Pons (tissue), 1 donor: ENCODE results near the gene DDX3Y.

Experiments
- DNase-seq: peaks from one replicate; pipeline ENCODE4 v3.0.0-alpha.2; 2016; ENCODE audit warnings: low spot score

The DDX3Y gene

DNA sequence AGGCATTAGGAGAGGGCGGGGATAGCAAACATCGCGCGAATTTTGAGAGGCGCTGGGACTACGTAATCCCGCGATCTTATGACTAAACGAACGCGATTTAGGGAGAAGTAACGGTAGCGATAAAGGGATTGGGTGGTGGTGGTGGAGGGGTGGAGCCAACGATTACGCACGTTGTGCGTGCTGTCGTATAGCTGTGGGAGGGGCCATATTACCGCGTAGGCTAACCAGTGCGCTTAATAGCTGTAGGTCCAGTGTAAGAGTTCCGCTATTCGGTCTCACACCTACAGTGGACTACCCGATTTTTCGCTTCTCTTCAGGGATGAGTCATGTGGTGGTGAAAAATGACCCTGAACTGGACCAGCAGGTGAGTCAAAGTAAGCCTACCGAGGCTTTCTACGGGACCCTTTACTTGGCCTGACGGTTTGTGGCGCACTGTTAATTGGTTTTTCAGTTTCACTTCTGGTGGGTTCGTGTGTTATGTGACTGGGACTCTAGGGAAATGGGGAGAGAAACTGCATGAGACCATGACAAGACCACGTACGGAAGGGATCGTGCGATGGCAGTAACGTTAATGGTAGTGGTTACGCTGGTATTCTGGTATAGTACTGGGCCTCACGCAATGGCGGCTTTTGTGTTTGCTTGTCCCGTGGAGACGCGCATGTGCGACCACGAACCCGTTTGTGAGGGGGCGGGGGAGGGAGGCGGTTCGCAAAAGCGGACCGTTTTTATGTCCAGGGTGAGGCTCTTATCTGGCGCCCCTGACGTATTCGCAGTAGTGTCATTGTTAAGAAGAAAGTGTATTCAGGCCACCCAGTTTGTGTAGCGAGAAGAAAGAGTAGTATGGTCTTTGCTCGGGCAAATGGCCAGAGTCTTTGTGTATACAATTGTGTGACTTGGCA is at the start of gene DDX3Y:
DDX3Y (plus strand) TSS at position 251 of the 899 bp plus-strand sequence; CDS start at position 320, 69 bp downstream.
- DNase-seq = peak; percentile 93

DNA sequence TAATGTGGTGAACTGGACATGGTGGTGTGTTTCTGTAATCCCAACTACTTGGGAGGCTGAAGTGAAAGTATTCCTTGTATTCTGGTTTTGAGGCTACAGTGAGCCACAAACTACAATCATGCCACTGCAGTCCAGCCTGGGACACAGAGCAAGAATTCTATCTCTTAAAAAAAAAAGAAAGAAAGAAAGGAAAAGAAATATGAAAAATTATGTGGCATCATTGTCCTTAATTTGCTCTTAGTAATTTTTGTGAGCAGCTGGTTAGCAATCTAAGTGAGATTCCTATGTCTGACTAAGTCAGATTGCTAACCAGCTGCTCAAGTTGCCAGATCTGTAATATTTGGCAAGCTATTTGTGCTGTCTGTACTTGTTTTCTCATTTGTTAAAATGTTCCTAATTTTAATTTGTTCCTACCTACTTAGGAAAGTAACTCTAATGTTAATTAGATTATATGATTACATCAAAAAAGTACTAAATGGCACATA is 48.8 kb upstream of the DDX3Y start:
- DNase-seq = no peak

DNA sequence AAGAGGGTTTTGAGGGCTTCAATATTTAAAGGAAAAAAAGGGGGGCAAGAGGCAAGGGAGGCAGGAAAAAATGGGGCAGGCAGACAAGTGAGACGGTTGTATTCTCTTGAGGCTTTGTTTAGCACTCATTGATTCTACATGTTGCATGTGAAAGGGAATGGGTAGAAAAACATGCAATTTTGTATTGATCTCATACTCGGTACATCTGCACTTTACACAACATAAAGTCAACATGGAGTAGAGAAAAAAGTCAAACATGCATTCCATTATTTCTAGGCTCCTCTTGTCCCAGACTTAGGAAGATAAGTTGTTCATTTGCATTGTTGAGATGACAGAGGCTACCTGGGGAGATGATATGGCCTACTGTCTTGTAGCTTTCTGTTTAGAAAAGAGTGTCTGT is 36.7 kb upstream of the DDX3Y start:
- DNase-seq = no peak

DNA sequence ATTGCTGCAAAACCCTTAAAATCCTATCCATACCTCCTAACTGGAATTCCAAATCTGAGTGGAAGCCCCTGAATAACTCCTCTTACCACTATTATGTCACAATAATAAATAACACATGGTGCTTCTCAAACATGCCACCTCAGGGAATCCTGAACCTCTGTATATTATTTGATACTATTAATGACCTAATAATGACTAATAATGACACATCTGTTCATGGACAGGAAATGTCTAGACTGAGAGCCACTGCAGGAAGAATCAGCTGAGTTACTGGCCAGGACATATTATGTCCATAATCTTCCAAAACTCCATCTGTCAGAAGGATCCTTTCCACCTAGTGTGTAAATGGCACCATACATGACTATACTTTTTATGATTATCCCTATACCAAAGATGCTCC is 7.7 kb upstream of the DDX3Y start:
- no peak for DNase-seq

DNA sequence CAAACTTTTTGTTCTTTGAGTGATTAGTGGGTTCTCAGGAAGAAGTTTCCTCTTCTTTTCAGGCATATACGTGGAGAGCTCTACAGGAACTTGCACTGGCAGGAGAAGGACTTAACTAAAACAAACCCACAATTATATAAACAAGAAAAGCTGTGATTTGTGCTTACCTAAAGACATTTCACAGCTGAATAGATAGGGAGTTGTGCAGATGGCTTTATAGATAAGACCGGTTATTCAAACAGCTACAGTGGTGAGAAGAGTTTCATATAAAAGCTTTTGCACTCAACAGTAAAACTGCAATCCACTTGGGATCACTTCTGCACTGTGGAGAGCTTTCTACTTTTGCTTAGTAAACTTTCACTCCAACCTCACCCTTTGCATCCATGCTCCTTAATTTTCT is 6.1 kb upstream of the DDX3Y start:
- DNase-seq = no peak

DNA sequence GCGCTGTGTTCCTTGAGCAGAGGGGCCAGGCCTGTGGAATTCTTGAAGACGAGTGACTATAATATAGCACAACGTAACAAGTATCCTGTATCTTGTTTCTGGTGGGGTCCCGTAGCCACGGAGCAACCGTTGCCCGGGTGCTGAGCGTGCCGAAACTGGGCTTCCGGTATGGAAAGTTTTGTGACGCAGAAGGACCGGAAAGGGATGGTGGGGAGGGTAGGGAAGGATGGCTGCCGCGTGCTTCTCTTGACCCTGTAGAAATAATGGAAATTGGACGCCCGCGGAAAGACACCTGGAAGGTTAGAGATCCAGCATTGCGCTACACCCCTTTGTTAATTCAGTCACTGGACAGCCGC is 827 bp downstream of the DDX3Y start:
- no peak for DNase-seq

DNA sequence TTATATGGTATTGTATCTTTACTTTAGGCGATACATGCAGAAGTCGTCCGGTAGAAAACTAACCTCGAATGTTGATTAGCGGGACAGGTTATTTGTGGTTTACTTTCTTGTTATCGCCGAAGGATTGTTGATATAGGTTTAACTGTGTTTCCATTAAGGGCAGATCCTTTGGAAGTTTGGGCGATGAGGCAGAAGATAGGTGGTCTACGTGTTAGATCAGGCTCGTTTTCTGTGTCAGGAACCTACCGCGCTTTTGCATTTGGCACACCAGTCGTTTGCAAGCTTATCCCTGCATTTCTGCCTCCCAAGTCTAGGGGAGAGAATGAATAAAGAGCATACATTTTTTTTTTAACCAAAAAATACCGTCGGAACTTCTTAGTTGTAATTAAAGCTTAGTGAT is 1.2 kb downstream of the DDX3Y start:
- no peak for DNase-seq

DNA sequence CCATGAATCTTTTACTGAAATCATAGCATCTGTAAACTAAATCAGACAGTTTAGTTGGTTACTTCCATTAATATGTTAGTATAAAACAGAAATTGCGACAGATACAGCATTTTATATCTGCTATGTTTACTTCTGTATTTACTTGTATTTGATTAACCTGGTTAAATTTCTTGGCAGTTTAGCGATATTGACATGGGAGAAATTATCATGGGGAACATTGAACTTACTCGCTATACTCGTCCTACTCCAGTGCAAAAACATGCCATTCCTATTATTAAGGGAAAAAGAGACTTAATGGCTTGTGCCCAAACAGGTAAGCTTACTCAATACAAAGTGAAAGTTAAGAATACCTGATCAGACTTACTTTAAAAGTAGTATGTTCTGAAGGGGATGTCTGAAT is 8.9 kb downstream of the DDX3Y start:
- no peak for DNase-seq

DNA sequence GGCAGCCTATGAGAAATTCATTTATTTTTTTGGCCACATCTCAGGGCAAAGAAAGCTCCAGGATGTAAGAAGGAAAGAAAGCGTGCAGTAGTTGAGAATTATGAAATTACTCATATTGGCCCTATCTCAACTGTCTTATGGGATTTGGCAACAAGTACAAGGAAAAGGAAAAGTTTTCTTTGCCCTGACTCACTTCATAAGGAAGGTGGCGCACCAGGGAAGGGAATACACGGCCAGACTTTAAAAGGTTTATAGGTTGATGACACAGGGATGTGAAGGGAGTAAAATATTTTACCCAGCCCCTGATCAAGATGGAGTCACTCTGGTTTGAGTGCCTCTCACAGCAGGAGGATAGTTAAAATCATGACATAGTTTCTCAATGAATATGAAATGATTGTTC is 23.4 kb downstream of the DDX3Y start:
- no peak for DNase-seq

DNA sequence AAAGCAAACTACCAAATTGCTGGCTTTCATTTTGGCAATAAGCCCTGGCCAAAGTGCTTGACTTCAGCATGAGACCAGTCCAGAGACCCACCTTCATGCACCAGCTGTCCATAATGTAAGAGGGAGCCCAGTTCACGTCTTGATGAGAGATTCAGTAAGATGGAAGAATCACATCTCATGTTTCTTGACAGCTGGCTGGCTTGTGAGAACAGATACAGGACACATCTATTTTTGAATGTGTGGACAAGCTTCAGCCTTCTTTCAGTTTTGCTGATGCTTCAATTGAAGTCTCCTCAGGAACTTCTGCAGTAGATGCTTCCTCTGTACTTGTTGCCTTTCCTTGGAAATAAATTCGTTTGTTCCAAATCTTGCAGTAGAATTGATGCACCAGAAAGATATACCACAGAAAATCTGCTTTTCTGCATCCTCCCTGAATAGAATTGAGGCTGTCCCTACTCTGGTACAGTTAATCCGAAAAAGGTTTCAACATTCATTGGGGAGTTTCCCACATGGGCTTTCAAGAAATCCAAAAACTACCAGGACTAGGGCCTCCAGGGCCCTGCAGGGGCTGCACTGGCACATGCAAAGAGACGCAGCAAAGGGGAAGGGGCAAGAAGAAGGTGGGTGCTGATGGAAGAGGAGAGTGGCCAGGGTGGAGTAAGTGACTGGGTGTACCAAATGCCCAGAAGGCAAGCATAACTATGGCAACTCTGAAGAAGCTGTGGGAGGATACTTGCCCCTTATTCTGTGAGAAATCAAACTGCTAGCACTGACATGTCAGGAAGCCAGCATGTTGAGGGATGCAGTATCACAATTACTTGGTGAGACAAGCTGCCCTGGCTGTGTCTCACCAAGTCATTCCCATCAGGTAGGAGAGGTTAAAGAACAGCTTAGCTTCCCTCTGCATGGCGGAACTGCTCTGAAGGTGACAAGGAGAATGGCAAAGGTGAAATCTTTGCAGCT is 37.3 kb downstream of the DDX3Y start:
- no peak for DNase-seq
